Uterus (tissue), 2 donors: ENCODE data around the gene LARP1.

Source experiments
- CTCF ChIP-seq, 4 experiments: fragments of 200-600 bp in 2 of 4; fragments of 450-650 bp in 2 of 4; sonication (generic) in 2 of 4; IDR thresholded peaks; one replicate each; pipeline ENCODE4 v1.5.1; 2016 to 2019; ENCODE audit warnings: antibody characterized with exemption in 4 of 4, mild to moderate bottlenecking in 2 of 4, moderate library complexity in 1 of 4
- POLR2A ChIP-seq, 2 donors: fragments of 450-650 bp; IDR thresholded peaks; one replicate each; pipeline ENCODE4 v1.6.1; 2016; ENCODE audit warnings: antibody characterized with exemption in 2 of 2, mild to moderate bottlenecking in 1 of 2, moderate library complexity in 1 of 2

GRCh38 chr5:154755361-154756008 lies at the start of gene LARP1:
- TF ChIP-seq CTCF (IDR thresholded peaks at IDR 0.05) (no peak), POLR2A (IDR thresholded peaks at IDR 0.05) (no peak)
